Spleen (tissue), 11 donors: ENCODE results near the gene TTN. TPM values are rescaled to one million over a fixed set of nuclear protein-coding genes. Genes with fewer than 3 reads are reported as not detected.

Experiments
- DNase-seq: peaks from one replicate; pipeline ENCODE4 v3.0.0-alpha.2; 2020
- H3K27ac ChIP-seq, 8 donors: fragments of 200-600 bp; sonication (generic) in 7 of 8; 1 replicate in 4 of 8; 2 replicates in 4 of 8; pipeline versions ENCODE4 v1.5.0 to v1.8.0; 2016 to 2021; ENCODE audit warnings: inconsistent platforms in 4 of 8, mild to moderate bottlenecking in 4 of 8, moderate library complexity in 1 of 8
- H3K27me3 ChIP-seq, 7 donors: fragments of 200-600 bp; sonication (generic) in 6 of 7; replicated peaks in 1 of 7; 1 replicate in 4 of 7; 2 replicates in 3 of 7; pipeline versions ENCODE4 v1.5.0 to v1.8.0; 2016 to 2021; ENCODE audit warnings: inconsistent platforms in 3 of 7, mild to moderate bottlenecking in 1 of 7
- H3K36me3 ChIP-seq, 6 donors: fragments of 200-600 bp; sonication (generic) in 5 of 6; 1 replicate in 4 of 6; 2 replicates in 2 of 6; pipeline versions ENCODE4 v1.5.0 to v1.8.0; 2016 to 2021; ENCODE audit warnings: inconsistent platforms in 2 of 6
- H3K4me1 ChIP-seq, 6 donors: fragments of 200-600 bp; sonication (generic) in 5 of 6; 1 replicate in 3 of 6; 2 replicates in 3 of 6; pipeline versions ENCODE4 v1.5.0 to v1.8.0; 2016 to 2021; ENCODE audit warnings: inconsistent platforms in 3 of 6
- H3K4me3 ChIP-seq, 8 donors: fragments of 200-600 bp; sonication (generic) in 7 of 8; 1 replicate in 4 of 8; 2 replicates in 4 of 8; pipeline versions ENCODE4 v1.5.0 to v1.8.0; 2016 to 2021; ENCODE audit warnings: inconsistent platforms in 4 of 8, mild to moderate bottlenecking in 4 of 8, moderate library complexity in 2 of 8
- H3K9me3 ChIP-seq, 8 donors: fragments of 200-600 bp; sonication (generic) in 7 of 8; 1 replicate in 4 of 8; 2 replicates in 4 of 8; pipeline versions ENCODE4 v1.5.0 to v1.8.0; 2016 to 2021; ENCODE audit warnings: inconsistent platforms in 4 of 8
- CTCF ChIP-seq, 11 experiments: fragments of 200-600 bp in 7 of 11; fragments of 450-650 bp in 4 of 11; sonication (generic) in 4 of 11; IDR thresholded peaks in 8 of 11; conservative IDR thresholded peaks in 3 of 11; 1 replicate in 7 of 11; 2 replicates in 4 of 11; pipeline versions ENCODE4 v1.4.0 to v1.8.0; 2016 to 2021; ENCODE audit warnings: antibody characterized with exemption in 11 of 11, inconsistent platforms in 4 of 11, mild to moderate bottlenecking in 1 of 11
- POLR2A ChIP-seq, 3 donors: fragments of 450-650 bp; IDR thresholded peaks; one replicate each; pipeline ENCODE4 v1.5.1; 2017; ENCODE audit warnings: antibody characterized with exemption in 3 of 3, mild to moderate bottlenecking in 1 of 3
- POLR2AphosphoS5 ChIP-seq, 3 donors: sonication (generic); formaldehyde crosslinking; IDR thresholded peaks; one replicate each; pipeline ENCODE4 v1.5.1; 2017; ENCODE audit warnings: antibody characterized with exemption in 3 of 3
- WGBS, 5 donors: extraction: QIAGEN DNeasy Blood & Tissue Kit in 3 of 5; methylation state at CpG; one replicate each; pipeline versions ENCODE4 v1.1.5 to v1.1.7; 2013 to 2018; 5-methylcytosine and 5-hydroxymethylcytosine counted together
- intact Hi-C: fragments of 100-400 bp; cut with DNase I; formaldehyde crosslinking; loops from one replicate; pipeline ENCODE4 v1.15.0; 2023; ENCODE audit warnings: low total_unique reads
- polyA plus RNA-seq, 3 donors: library from polyadenylated mRNA; stranded (reverse); fragments of 200-250 nt; gene quantifications; one replicate each; pipeline ENCODE4 v1.2.1, GENCODE V29; 2013
- total RNA-seq, 7 donors: library from RNA; depleted of rRNA in 3 of 7; stranded (reverse); fragments of >200 nt in 3 of 7; fragmentation: NEBNext Ultra II Directional in 4 of 7; extraction: Animal tissue kit (Norgen Biotek cat#: 25700) in 4 of 7; gene quantifications; one replicate each; pipeline versions ENCODE4 v1.1.0 to v1.2.1, GENCODE V29; 2016 to 2021
- donor health status: healthy with polysubstance abuse.
- donor health status: DM: no; HTN: no; CAD: no; lungs with moderate emphysema.
- donor health status: DM: no; HTN: no; CAD: no.
- donor health status: Bipolar disorder and iron deficiency.
- donor health status: healthy.
- donor health status: DM: no; HTN: no; CAD: no.
- donor health status: DM: yes; HTN: yes; CAD: no.

The TTN gene
- total and polyA plus RNA-seq, 10 donors, result 0.23 to 28.5 (median 19.6) TPM

GRCh38 chr2:178592655-178593054, 214.6 kb downstream of the TTN start:
- H3K9me3 ChIP-seq, result no peaks in the 10 kb centered on the region
- TF ChIP-seq POLR2A (IDR thresholded peaks at IDR 0.05) (no peak), POLR2AphosphoS5 (IDR thresholded peaks at IDR 0.05) (no peak), CTCF (IDR thresholded peaks at IDR 0.05 in 8 of 11, conservative IDR thresholded peaks at IDR 0.05 in 3 of 11) (no peak)
- H3K4me3 ChIP-seq, result no peak overlapping the region
- no peaks in the 10 kb centered on the region for H3K27me3 ChIP-seq
- DNase-seq, result no peak
- WGBS, 5 donors, result 96 to 99% (median 98%) methylated on average over 6 of the region's 6 CpGs
- no peak overlapping the region for H3K27ac ChIP-seq
- H3K36me3 ChIP-seq, result peaks cover 0 to 87% (median 26%) of the 10 kb centered on the region in 6 donors
- no peaks in the 10 kb centered on the region for H3K4me1 ChIP-seq
- intact Hi-C loops, result no loop called here

- Histone ChIP-seq H3K27me3 (no peaks in the 10 kb centered on the region), H3K4me1 (no peaks in the 10 kb centered on the region), H3K4me3 (no peak overlapping the region), H3K36me3 (peaks cover 0 to 90% (median 24%) of the 10 kb centered on the region in 6 donors), H3K27ac (no peak overlapping the region), H3K9me3 (no peaks in the 10 kb centered on the region)
- WGBS, 5 donors, result 75 to 97% (median 85%) methylated on average over 2 of the region's 2 CpGs
- intact Hi-C loops, result no loop called here
- TF ChIP-seq CTCF (IDR thresholded peaks at IDR 0.05 in 8 of 11, conservative IDR thresholded peaks at IDR 0.05 in 3 of 11) (no peak), POLR2AphosphoS5 (IDR thresholded peaks at IDR 0.05) (no peak), POLR2A (IDR thresholded peaks at IDR 0.05) (no peak)
- no peak for DNase-seq
Observed at GRCh38 chr2:178589335-178589734, 217.9 kb downstream of the TTN start.

- 92 to 97% (median 96%) methylated on average over 10 of the region's 10 CpGs for WGBS, 5 donors
- Histone ChIP-seq H3K36me3 (peaks cover 0 to 85% (median 9%) of the 10 kb centered on the region in 6 donors), H3K4me1 (no peaks in the 10 kb centered on the region), H3K27ac (no peak overlapping the region), H3K9me3 (no peaks in the 10 kb centered on the region), H3K27me3 (no peaks in the 10 kb centered on the region), H3K4me3 (no peak overlapping the region)
- DNase-seq, result no peak
- TF ChIP-seq POLR2AphosphoS5 (IDR thresholded peaks at IDR 0.05) (no peak), CTCF (IDR thresholded peaks at IDR 0.05 in 8 of 11, conservative IDR thresholded peaks at IDR 0.05 in 3 of 11) (no peak), POLR2A (IDR thresholded peaks at IDR 0.05) (no peak)
- intact Hi-C loops, result no loop called here
Observed at GRCh38 chr2:178584666-178585065, 222.6 kb downstream of the TTN start.

- no peak overlapping the region for H3K4me3 ChIP-seq
- no peaks in the 10 kb centered on the region for H3K9me3 ChIP-seq
- WGBS, 5 donors, result 92 to 97% (median 97%) methylated on average over 3 of the region's 3 CpGs
- H3K4me1 ChIP-seq, result no peaks in the 10 kb centered on the region
- DNase-seq, result no peak
- H3K36me3 ChIP-seq, result peaks cover 4 to 94% (median 34%) of the 10 kb centered on the region in 6 donors
- intact Hi-C loops, result no loop called here
- no peaks in the 10 kb centered on the region for H3K27me3 ChIP-seq
- no peak overlapping the region for H3K27ac ChIP-seq
- TF ChIP-seq POLR2A (IDR thresholded peaks at IDR 0.05) (no peak), POLR2AphosphoS5 (IDR thresholded peaks at IDR 0.05) (no peak), CTCF (IDR thresholded peaks at IDR 0.05 in 8 of 11, conservative IDR thresholded peaks at IDR 0.05 in 3 of 11) (no peak)
Observed at GRCh38 chr2:178579006-178579405, 228.2 kb downstream of the TTN start.
